NCI-H128 (cell line): Measurements from ENCODE around the gene DCP1A.
"Not testable (repeated sequence)": the region's sequence is repeated elsewhere in the genome, so short reads cannot be mapped to it uniquely, and the experiment has no call there.

ENCODE experiments used
- DNase-seq: peaks from one replicate; lab custom pipeline; 2025; ENCODE audit not compliant: unreplicated experiment; lab: John Stamatoyannopoulos, UW

The DCP1A gene

GRCh38 chr3:53347261-53348064 is at the start of gene DCP1A:
TSS of gene DCP1A (minus strand) at chr3:53347543. CDS start at chr3:53347517, 26 bp downstream.
- DNase-seq = peak; percentile 92

- DNase-seq = no peak
Observed at GRCh38 chr3:53384465-53385423, 37.4 kb upstream of the DCP1A start.

- DNase-seq = no peak
Observed at GRCh38 chr3:53382106-53382505, 34.8 kb upstream of the DCP1A start.

GRCh38 chr3:53380306-53380705 is 33.0 kb upstream of the DCP1A start:
- no peak for DNase-seq

- no peak for DNase-seq
Observed at GRCh38 chr3:53379898-53380297, 32.6 kb upstream of the DCP1A start.

GRCh38 chr3:53377794-53378193 is 30.5 kb upstream of the DCP1A start:
- no peak for DNase-seq

- no peak for DNase-seq
Observed at GRCh38 chr3:53376679-53377078, 29.3 kb upstream of the DCP1A start.

GRCh38 chr3:53375019-53375418 is 27.7 kb upstream of the DCP1A start:
- DNase-seq = no peak

GRCh38 chr3:53370719-53371118 is 23.4 kb upstream of the DCP1A start:
- not testable (repeated sequence) for DNase-seq

GRCh38 chr3:53361852-53362251 is 14.5 kb upstream of the DCP1A start:
- no peak for DNase-seq

- DNase-seq = no peak
Observed at GRCh38 chr3:53357458-53357857, 10.1 kb upstream of the DCP1A start.

- no peak for DNase-seq
Observed at GRCh38 chr3:53354945-53355498, 7.7 kb upstream of the DCP1A start.

GRCh38 chr3:53353202-53353601 is 5.9 kb upstream of the DCP1A start:
- no peak for DNase-seq

- DNase-seq = no peak
Observed at GRCh38 chr3:53350652-53351051, 3.3 kb upstream of the DCP1A start.

- not testable (repeated sequence) for DNase-seq
Observed at GRCh38 chr3:53348118-53348517, 775 bp upstream of the DCP1A start.

GRCh38 chr3:53346922-53347260 is 452 bp downstream of the DCP1A start:
- DNase-seq = no peak

- DNase-seq = no peak
Observed at GRCh38 chr3:53346514-53346913, 829 bp downstream of the DCP1A start.

- no peak for DNase-seq
Observed at GRCh38 chr3:53342353-53342752, 5.0 kb downstream of the DCP1A start.

GRCh38 chr3:53337167-53337940 is 10.0 kb downstream of the DCP1A start:
- DNase-seq = no peak

GRCh38 chr3:53334742-53335141 is 12.6 kb downstream of the DCP1A start:
- no peak for DNase-seq

GRCh38 chr3:53331871-53332270 is 15.5 kb downstream of the DCP1A start:
- no peak for DNase-seq
